BJ (cell line): Measurements from ENCODE around the gene RAD51B. TPM values are rescaled to one million over a fixed set of nuclear protein-coding genes. Genes with fewer than 3 reads are reported as not detected.

Experiments used
- CTCF ChIA-PET: fragments of 350-600 bp; formaldehyde crosslinking; extraction: SDS; loops from one replicate; lab custom pipeline; 2021; ENCODE audit warnings: antibody characterized with exemption, inconsistent platforms; lab: Yijun Ruan, JAX
- POLR2A ChIA-PET: fragments of 300-600 bp; sonication (Branson Sonifier 250); formaldehyde crosslinking; extraction: SDS; loops from one replicate; lab custom pipeline; 2021; ENCODE audit warnings: antibody characterized with exemption; lab: Charles Lee
- DNase-seq: peaks from one replicate; pipeline ENCODE4 v3.0.0-alpha.2; 2011; ENCODE audit warnings: low read depth
- H3K27me3 ChIP-seq: 2 replicates; pipeline ENCODE4 v1.6.0; 2011; ENCODE audit warnings: low read length; ENCODE audit not compliant: control insufficient read depth, insufficient read depth
- H3K36me3 ChIP-seq: 2 replicates; pipeline ENCODE4 v1.5.1; 2011; ENCODE audit warnings: low read length; ENCODE audit not compliant: control insufficient read depth, insufficient read depth
- H3K4me3 ChIP-seq: 2 replicates; pipeline ENCODE4 v1.5.1; 2011; ENCODE audit warnings: low read depth, mild to moderate bottlenecking, control low read depth, low read length
- polyA plus RNA-seq: library from polyadenylated mRNA; depleted of rRNA; stranded (reverse); fragments of >200 nt; gene quantifications from 2 replicates; pipeline ENCODE4 v1.2.3, GENCODE V29; 2011
- TF ChIP-seq, protein P1 (sequence below): IDR thresholded peaks from 2 replicates; pipeline ENCODE4 v1.5.1; 2011; ENCODE audit warnings: low read depth, mild to moderate bottlenecking, control low read depth, inconsistent platforms, low read length, moderate library complexity; ENCODE audit not compliant: insufficient read depth

Gene RAD51B
- polyA plus RNA-seq, 1 experiment, result 5.6 TPM

- H3K27me3 ChIP-seq, result no peaks in the 10 kb centered on the region
- CTCF ChIA-PET, result interaction anchor here (0.8 to 4.4 kb wide), 6 partner anchors 12 to 874 kb away, joined by 3 to 27 read pairs (median 4); no protein-coding TSS in a partner anchor
- H3K4me3 ChIP-seq, result no peak overlapping the region
- TF ChIP-seq, protein P1, sequence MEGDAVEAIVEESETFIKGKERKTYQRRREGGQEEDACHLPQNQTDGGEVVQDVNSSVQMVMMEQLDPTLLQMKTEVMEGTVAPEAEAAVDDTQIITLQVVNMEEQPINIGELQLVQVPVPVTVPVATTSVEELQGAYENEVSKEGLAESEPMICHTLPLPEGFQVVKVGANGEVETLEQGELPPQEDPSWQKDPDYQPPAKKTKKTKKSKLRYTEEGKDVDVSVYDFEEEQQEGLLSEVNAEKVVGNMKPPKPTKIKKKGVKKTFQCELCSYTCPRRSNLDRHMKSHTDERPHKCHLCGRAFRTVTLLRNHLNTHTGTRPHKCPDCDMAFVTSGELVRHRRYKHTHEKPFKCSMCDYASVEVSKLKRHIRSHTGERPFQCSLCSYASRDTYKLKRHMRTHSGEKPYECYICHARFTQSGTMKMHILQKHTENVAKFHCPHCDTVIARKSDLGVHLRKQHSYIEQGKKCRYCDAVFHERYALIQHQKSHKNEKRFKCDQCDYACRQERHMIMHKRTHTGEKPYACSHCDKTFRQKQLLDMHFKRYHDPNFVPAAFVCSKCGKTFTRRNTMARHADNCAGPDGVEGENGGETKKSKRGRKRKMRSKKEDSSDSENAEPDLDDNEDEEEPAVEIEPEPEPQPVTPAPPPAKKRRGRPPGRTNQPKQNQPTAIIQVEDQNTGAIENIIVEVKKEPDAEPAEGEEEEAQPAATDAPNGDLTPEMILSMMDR, result no peak
- H3K36me3 ChIP-seq, result no peaks in the 10 kb centered on the region
- POLR2A ChIA-PET, result interaction anchor here (1.2 kb wide), 1 partner anchor 11 kb away, joined by 3 read pairs; no protein-coding TSS in a partner anchor
- DNase-seq, result no peak
Observed at GRCh38 chr14:67942080-67942710, 122.6 kb downstream of the RAD51B start.

- H3K36me3 ChIP-seq, result no peaks in the 10 kb centered on the region
- H3K4me3 ChIP-seq, result no peak overlapping the region
- no peak for DNase-seq
- CTCF ChIA-PET, result interaction anchor here (0.6 to 4.4 kb wide), 17 partner anchors 9 to 881 kb away, joined by 3 to 27 read pairs (median 3); no protein-coding TSS in a partner anchor
- POLR2A ChIA-PET, result interaction anchor here (0.5 kb wide), 1 partner anchor 847 kb away, joined by 3 read pairs; no protein-coding TSS in a partner anchor
- TF ChIP-seq, protein P1, result peak; percentile 59
- H3K27me3 ChIP-seq, result no peaks in the 10 kb centered on the region
Observed at GRCh38 chr14:67943947-67944346, 124.4 kb downstream of the RAD51B start.

DNA sequence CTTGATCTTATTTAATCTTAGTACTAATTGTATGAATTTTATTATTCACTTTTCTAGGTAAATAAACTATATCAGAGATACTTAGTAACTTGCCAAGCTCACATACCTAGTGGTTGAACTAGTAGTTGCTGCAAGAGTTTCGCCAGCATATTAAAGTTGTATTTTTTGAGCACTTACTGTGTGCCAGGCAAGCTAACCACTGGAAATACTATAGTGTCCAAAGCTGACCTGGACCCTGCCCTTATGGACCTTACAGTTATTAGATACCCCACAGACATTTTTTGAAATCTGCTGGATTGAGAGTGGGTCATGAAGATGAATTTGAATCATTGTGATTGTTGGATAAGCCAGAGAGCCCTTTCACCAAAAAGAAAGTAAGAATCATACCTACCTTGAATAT, 125.0 kb downstream of the RAD51B start:
- TF ChIP-seq, protein P1, result no peak
- ChIA-PET CTCF (interaction anchor here (0.6 to 4.4 kb wide), 13 partner anchors 8 to 881 kb away, joined by 3 to 27 read pairs (median 4); no protein-coding TSS in a partner anchor), POLR2A (interaction anchor here (0.5 kb wide), 1 partner anchor 847 kb away, joined by 3 read pairs; no protein-coding TSS in a partner anchor)
- Histone ChIP-seq H3K36me3 (no peaks in the 10 kb centered on the region), H3K4me3 (no peak overlapping the region), H3K27me3 (no peaks in the 10 kb centered on the region)
- DNase-seq, result no peak

GRCh38 chr14:67949771-67950170, 130.2 kb downstream of the RAD51B start:
- H3K4me3 ChIP-seq, result no peak overlapping the region
- ChIA-PET POLR2A (interaction anchor here (0.6 kb wide), 1 partner anchor 207 kb away, joined by 3 read pairs; no protein-coding TSS in a partner anchor), CTCF (no interaction called here)
- TF ChIP-seq, protein P1, result no peak
- no peak for DNase-seq
- H3K36me3 ChIP-seq, result no peaks in the 10 kb centered on the region
- no peaks in the 10 kb centered on the region for H3K27me3 ChIP-seq

- H3K27me3 ChIP-seq, result no peaks in the 10 kb centered on the region
- DNase-seq, result no peak
- TF ChIP-seq, protein P1, result no peak
- no peaks in the 10 kb centered on the region for H3K36me3 ChIP-seq
- ChIA-PET CTCF (no interaction called here), POLR2A (interaction anchor here (0.6 kb wide), 1 partner anchor 207 kb away, joined by 3 read pairs; no protein-coding TSS in a partner anchor)
- H3K4me3 ChIP-seq, result no peak overlapping the region
Observed at GRCh38 chr14:67950386-67950785, 130.8 kb downstream of the RAD51B start.
